GM18526 (cell line): ENCODE results near the gene TBC1D5.

Experiments used
- POLR2A ChIP-seq: IDR thresholded peaks from 3 replicates; pipeline ENCODE4 v1.6.1; 2011; ENCODE audit not compliant: insufficient read length; ENCODE audit errors: extremely low read depth

TBC1D5 gene

GRCh38 chr3:17730318-17730967 is 12.0 kb downstream of the TBC1D5 start:
- no peak for TF ChIP-seq POLR2A

- no peak for TF ChIP-seq POLR2A
Observed at GRCh38 chr3:17726313-17726712, 16.1 kb downstream of the TBC1D5 start.

- no peak for TF ChIP-seq POLR2A
Observed at GRCh38 chr3:17724948-17725347, 17.5 kb downstream of the TBC1D5 start.

GRCh38 chr3:17724122-17724521 is 18.3 kb downstream of the TBC1D5 start:
- TF ChIP-seq POLR2A, result no peak

- no peak for TF ChIP-seq POLR2A
Observed at GRCh38 chr3:17717411-17717810, 25.0 kb downstream of the TBC1D5 start.

- no peak for TF ChIP-seq POLR2A
Observed at GRCh38 chr3:17714473-17714872, 28.0 kb downstream of the TBC1D5 start.

- TF ChIP-seq POLR2A, result no peak
Observed at GRCh38 chr3:17709236-17709810, 33.1 kb downstream of the TBC1D5 start.

GRCh38 chr3:17707813-17708543 is 34.5 kb downstream of the TBC1D5 start:
- no peak for TF ChIP-seq POLR2A

GRCh38 chr3:17687566-17687965 is 54.9 kb downstream of the TBC1D5 start:
- TF ChIP-seq POLR2A, result no peak

GRCh38 chr3:17686613-17687012 is 55.8 kb downstream of the TBC1D5 start:
- TF ChIP-seq POLR2A, result no peak

- no peak for TF ChIP-seq POLR2A
Observed at GRCh38 chr3:17683542-17684207, 58.8 kb downstream of the TBC1D5 start.

GRCh38 chr3:17680530-17680929 is 61.9 kb downstream of the TBC1D5 start:
- no peak for TF ChIP-seq POLR2A

- TF ChIP-seq POLR2A, result no peak
Observed at GRCh38 chr3:17678116-17678741, 64.2 kb downstream of the TBC1D5 start.

GRCh38 chr3:17674082-17674686 is 68.2 kb downstream of the TBC1D5 start:
- no peak for TF ChIP-seq POLR2A

- TF ChIP-seq POLR2A, result no peak
Observed at GRCh38 chr3:17672506-17672905, 69.9 kb downstream of the TBC1D5 start.
